Stimulated activated CD8-positive, alpha-beta memory T cell treated with anti-CD3 and anti-CD28 coated beads, Interleukin-4, amount 100 ng/mL, for 1 hour (primary cell): ENCODE data around the gene TMEM127.
"Not testable (repeated sequence)": the region's sequence is repeated elsewhere in the genome, so short reads cannot be mapped to it uniquely, and the experiment has no call there.

Experiments used
- DNase-seq, 2 donors: peaks; one replicate each; pipeline ENCODE4 v3.0.0-alpha.2; 2020; ENCODE audit warnings: low read depth in 2 of 2, low spot score in 1 of 2

The TMEM127 gene, protein sequence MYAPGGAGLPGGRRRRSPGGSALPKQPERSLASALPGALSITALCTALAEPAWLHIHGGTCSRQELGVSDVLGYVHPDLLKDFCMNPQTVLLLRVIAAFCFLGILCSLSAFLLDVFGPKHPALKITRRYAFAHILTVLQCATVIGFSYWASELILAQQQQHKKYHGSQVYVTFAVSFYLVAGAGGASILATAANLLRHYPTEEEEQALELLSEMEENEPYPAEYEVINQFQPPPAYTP

DNA sequence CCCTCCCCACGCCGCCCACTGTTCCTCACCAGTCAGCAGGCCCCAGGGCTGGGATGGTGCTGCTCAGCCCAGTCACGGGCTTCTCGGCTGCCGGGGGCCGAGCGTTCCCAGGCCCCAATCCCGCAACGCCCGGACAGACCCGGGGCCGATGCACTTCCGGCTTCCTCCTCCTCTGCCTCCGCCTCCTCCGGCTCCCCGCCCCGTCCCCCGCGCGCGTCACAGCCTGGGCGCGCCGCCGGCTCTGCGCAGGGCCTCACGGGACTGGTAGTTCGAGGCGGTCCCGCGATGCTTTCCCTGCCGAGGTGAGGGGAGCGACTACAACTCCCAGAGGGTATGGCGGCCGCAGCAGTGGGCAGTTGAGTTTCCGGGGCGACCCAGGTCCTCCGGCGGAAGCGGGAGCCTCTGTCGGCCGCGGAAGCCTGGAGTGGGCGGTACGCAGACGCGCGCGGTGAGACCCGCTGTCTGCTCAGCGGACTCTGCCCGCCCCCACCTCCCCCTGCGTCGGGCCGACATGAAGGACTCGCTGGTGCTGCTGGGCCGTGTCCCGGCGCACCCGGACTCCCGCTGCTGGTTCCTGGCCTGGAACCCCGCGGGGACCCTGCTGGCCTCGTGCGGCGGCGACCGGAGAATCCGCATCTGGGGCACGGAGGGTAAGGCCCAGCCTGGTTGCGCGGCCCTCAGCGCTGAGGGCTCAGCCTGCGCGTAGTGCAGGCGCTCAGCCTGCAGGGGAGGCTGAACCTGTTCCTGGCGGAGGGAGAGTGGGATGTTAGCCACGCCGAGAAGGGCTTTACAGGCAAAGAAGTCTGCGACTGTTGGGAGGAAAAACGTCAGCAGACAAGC, at the start of gene TMEM127, which contains the start of gene CIAO1:
TSS of gene TMEM127 (minus strand) at position 158 of the 840 bp plus-strand sequence. CDS start 616 bp downstream, outside the sequence.
TSS of gene CIAO1 (plus strand) at position 386 of the 840 bp plus-strand sequence. CDS start at position 512, 126 bp downstream.
- DNase-seq = peak; percentile 88 to 94

DNA sequence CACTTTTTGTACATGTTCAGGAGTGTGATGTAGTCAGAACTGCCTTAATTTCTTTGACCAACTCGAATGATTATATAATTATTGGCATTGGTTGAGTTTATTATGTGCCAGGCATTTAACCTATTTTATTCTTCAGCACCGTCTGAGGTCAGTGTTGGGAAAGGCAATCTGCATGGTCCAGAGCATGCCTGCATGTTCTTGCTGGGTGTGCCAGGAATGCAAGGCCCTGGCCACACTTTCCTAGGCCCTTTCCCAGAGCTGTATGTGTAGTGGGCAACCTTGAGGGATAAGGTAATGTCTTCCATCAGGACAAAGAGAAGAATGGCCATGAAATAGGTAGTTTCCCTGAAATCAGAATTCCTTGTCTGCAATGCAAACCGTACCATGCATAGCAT, 49.2 kb upstream of the TMEM127 start:
- no peak for DNase-seq

DNA sequence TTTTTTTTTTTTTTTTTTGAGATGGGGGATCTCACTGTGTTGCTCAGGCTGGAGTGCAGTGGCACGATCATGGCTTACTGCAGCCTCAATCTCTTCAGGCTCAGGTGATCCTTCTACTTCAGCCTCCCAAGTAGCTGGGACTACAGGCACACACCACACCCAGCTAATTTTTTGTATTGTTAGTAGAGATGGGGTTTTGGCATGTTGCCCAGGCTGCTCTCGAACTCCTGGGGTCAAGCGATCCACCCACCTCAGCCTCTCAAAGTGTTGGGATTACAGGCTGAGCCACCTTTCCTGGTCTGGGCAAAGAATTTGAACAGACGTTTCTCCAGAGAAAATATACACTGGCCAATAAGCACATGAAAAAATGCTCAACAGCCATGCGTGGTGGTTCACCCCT, 42.5 kb upstream of the TMEM127 start:
- DNase-seq = no peak

DNA sequence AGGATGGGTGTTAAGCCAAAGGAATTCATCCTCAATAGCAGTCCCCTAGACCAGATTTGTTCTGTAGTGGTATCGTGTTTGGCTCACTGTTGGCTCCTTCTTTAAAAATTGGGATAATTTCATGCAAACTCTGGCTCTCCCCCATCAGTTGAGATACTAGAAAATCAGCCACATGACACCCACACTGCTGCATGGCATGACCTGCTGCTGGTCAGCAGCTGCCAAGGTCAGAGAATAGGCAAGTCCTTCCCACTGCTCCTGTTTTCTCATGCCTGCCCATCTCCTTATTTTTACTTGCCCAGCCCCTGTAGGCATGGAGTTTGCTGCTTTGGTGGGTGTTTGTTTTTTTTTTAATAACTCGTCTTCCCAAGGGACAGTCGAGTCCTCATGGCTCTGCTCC, 40.6 kb upstream of the TMEM127 start:
- DNase-seq = no peak

DNA sequence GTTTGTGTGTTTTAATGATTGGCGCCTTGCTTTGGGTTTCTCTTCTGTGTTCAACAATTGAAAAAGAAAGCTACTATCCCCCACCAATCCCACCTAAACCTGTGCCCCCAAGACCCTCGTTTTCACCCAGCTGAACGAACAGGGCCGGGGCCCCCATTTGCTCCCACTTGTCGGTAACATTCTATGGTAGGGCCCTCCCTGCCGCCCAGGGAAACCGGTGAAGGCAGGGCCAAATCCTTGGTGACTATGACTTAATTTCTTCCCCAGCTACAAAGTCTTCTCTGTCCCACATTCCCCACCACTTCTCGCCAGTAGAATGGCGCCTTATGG, 40.1 kb upstream of the TMEM127 start:
- DNase-seq = no peak

DNA sequence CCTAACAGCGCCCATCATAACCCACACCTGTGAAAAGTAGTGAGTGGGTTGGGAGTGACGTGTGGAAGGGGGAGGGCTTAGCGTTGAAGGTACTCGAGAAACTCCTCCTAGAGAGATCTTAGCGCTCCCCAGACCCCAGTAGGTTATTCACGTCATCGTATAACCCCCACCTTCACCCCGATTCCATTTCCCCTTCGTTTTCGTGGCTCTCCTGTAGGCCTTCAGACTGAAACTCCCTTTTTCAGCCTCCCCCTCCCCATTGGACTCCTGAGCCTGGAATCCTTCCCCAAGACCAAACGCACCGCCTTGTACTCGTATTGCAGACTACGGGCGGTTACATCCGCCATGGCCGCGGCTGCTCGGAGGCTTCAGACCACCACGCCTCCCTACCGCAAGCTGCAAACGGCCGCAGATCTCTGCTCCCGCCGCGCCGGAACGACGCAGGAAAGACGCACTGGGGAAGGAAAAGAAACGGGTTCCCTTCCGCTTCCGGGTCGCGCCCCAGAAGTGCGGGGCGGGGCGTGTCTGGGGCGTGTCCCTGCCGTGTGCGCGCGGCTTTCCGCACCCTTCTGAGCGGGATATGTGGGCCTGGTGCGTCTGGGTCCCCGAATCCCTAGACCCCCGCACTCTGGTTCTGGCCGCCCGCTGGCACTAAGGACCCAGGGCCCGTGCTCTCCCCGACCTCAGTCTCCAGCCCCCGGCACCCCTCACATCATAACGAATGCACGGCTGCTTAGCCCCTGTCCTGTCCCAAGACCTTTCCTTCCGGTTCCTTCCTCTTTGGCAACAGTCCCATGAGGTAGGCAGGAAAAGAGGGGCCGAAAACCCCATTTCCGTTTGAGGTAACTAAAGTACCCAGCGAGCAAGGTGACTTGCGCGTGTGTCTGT, 39.5 kb upstream of the TMEM127 start, which contains the start of gene SNRNP200:
TSS of gene SNRNP200 (minus strand) at position 456 of the 888 bp plus-strand sequence. CDS start at position 347, 109 bp downstream.
- DNase-seq = peak; percentile 75 to 79

DNA sequence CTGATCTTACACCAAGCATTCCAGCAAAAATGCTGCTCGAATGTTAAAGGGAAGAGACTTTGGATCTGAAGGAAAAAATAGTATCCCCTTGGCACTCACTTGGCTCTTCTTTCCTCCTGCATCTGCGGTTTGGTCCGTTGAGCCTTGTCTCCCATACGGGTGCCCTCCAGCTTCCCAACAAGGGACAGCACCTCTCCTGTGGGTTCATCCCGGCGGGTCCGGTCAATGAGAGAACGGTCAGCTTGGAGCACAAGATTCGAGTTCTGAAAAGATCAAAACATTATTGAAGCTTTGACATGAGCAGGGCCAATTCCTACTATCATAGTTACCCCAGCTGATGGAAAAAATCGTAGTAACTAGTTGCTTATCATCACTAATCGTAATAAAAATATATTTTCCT, 38.8 kb upstream of the TMEM127 start:
- no peak for DNase-seq

DNA sequence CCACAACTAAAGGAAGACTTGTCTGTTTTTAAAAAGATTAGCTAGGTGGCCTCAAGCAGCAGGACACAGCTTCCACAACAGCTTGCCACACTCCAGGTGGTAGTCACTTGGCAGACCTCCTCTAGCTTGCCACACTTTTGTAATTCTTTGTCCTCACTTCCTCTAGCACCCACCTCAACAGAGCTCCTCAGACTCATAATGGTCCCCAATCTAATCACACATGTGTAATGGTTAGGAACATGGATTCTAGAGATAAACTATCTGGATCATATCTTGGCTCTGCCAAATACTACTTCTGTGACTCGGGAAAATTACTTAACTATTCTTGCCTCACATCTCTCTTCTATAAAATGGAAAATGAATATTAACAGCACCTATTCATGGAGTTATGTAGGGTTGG, 36.1 kb upstream of the TMEM127 start:
- no peak for DNase-seq

DNA sequence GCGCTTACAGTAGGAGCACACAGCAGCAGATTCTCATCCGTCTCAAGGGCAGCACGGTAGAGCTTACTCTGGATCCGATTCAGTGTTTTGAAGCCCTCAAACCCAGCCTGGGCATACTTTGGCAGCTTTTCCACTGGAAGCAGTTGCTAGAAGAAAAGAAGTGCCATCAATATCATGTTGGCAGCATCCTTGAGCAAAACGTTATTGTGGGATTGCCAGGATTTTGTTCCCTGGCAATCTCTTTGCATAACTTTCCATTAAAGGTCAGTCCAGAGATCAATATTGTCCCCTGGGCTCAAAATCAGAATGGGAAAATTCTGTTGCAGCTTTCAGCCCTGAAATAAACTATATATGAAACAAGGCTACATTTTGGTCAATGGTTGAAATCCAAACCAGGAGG, 31.1 kb upstream of the TMEM127 start:
- no peak for DNase-seq

DNA sequence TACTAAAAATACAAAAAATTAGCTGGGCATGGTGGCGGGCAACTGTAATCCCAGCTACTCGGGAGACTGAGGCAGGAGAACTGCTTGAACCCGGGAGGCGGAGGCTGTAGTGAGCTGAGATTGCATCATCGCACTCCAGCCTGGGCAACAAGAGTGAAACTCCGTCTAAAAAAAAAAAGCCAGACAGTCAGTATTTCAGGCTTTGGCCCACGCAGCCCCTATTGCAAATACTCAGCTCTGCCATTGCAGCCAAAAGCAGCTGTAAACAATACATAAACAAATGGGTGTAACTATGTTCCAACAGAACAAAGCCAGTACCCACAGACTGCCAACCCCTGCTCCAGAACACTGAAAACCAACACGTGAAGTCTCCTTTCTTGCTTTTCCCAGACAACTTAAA, 28.5 kb upstream of the TMEM127 start:
- not testable (repeated sequence) for DNase-seq

DNA sequence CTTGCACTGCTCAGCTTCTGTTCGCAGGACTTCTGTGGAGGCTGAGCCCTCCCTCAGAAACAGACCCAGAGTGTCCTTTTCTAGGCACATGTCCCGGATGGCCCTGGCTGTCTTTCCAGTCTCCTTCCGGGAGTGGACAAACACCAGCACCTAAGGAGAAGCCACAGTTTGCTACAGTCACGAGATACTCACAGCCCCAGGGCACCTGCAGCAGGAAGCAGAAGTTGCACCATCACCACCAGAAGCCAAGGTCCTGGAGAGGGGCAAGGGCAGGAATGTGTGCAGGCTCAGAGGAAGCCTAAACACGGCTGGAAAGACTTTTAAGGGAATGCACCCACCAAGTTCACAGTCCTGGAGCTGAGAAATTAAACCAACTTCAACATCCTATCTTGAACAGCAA, 26.0 kb upstream of the TMEM127 start:
- DNase-seq = no peak

DNA sequence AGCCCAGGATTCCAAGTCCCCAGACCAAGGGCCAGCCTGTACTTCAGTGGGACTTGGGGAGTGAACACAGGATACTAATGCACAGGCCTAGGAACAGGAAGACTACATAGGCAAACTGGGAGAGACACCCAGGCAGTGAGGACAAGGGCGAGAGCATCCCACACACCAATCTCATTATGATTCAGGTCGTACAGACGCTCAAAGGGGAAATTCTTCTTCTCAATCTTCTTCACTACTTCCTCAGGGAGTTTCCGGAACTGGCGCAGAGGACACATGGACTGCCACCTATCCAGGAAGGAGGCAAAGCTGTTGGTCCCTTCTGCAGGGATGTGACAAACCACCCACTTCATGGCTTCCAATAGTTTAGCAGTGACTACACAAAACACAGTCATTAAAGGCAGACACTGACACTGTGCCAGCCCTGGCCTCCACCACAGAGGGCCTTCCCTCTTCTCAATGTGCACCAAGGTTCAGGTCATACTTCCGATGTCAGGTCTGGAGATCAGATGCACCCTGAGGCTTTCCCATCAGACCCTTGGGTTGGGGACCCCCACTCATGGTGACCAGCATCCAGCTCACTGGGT, 21.6 kb upstream of the TMEM127 start:
- no peak for DNase-seq

DNA sequence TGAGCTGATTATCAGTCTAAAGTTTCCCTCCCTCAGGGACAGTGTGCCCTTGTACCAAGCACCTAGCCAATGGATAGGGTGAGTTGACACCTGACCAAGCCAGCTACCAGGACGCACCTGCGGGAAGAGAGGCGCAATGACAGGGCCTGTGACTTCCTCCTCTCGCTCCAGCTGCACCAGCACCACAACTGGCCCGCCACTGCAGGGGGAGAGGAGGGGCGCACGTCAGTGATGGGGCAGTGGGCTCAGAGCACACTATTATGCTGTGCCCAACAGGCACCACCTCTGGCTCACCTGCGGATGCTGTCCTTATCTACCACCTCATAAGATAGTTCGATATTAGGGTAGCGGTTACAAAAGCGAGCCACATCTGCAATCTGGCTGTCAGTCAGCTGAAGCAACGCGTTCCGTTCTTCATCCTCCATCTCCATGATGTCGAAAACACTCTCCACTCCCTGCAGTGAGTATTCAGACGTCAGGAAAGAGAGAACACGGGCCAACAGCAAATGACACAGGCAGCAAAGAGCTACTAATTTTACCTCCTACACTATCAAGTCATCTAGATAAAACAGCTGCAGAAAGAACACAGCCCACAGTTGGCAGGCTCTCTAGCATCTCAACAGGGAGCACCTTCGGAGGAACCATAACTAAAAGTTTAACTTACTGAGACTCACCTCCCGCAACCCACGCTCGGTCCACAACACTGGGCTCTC, 11.1 kb upstream of the TMEM127 start:
- DNase-seq = no peak

DNA sequence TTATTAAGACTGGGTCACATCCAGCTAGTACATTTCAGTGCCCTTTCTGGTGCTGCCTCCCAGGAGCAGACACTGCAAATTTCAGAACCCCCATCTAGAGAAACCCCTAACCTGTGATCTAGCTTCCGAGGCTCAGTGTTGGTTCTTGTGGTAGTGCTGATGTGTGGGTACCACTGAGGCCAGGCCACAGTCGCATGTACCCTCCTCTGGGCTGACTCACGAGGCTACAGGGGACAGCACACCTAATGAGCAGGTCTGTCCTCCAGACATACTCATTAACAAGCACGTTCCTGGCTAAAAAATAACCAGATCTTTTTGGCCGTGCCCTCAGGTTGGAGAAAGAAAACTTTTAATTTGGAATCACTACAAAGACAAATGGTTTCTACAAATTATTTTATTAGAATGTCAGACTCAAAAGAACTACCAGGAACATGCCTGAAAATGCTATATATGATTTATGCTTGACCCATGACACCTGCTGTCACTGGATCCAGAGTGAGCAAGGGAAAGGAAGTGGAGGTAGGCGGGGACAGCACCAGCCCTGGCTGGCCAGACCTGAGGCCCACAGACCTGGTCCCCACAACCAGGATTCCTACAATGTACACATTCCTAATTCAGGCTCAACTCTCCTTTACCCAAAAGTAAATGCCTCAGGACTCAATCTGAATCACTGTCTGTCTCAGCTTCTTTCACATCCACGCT, 8.7 kb upstream of the TMEM127 start:
- no peak for DNase-seq

DNA sequence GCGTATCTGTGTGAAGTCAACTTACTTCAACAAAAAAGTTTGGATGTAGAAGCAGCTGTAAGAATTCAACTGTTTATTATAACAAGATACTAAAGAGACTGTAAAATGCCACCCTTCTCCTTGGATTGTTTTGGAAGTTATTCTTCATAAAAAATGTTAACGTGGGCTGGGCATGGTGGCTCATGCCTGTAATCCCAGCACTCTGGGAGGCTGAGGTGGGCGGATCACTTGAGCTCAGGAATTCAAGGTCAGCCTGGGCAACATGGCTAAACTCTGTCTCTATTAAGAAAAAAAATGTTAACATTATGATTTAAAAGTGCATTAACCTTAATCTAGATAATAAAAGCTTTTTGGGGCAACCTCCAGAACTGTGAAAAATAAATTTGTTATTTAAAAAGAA, 8.0 kb upstream of the TMEM127 start:
- no peak for DNase-seq

DNA sequence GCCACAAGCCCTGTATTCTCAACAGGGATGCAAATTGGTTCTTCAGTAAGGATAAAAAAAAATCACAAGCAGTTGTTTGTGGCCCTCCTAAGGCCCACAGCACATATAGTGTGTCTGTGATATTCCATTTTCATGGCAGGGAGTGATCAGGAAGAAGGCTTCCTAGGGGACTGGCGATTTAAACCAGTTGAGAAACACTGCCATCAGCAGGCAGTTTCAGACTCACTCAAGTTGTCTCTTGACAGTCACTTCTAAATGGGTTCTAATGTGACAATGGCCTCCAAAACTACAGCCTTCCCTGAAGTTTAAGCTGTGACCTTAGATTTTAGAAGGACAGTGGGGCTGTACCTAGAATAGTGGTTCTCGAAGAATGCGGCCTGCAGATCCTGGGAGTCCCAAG, 6.2 kb upstream of the TMEM127 start:
- DNase-seq = no peak

DNA sequence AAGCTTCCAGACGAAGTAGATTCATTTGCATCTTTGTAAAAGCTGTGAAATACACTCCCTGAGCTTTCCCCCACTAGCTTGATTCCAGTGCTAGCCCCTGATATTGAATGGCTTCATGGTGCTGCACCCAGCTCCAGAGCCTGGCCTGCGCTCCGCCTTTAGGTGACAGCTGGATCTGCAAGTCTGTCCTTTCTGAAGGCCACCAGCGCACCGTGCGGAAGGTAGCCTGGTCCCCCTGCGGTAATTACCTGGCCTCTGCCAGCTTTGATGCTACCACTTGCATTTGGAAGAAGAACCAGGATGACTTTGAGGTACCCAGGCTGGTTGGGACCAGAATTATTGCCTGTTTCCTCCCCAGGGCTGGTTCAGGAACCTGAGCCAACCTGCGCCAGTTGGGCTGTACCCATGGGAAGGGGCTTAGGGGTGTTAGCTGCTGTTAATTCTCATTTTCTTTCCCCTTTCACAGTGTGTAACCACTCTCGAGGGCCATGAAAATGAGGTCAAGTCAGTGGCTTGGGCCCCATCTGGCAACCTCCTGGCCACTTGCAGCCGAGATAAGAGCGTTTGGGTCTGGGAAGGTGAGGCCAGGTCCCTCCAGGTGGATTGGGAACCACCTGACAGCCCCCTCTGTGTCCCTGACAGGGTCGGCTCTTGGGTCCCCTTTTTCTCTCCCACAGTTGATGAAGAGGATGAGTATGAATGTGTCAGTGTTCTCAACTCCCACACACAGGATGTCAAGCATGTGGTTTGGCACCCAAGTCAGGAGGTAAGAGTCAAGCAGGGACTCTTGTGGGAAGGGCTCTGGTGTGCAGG, 1.6 kb upstream of the TMEM127 start:
- DNase-seq = no peak

DNA sequence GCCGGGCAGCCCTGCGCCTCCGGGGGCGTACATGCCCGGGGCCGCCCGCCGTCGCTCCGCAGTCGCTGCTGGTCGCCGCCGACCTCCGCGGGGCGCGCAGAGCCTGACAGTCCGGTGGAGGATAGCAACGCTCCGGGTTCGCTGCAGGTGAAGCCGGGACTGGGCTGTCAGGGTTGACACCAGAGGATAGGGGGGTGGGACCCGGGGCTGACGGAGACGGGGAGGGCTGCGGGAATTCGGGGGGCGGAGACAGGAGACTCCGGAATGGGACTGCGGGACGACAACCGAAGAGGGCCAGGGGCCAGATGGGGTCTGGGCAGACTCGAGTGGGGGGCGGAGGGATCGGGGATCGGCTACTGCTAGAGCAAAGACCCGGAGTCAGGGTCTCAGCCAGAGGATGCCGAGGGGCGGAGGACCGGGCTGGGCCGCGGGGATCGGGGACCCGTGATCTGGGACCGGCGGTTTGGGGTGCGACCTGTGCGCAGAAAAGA, 403 bp downstream of the TMEM127 start:
- peak; percentile 13 to 17 for DNase-seq
